GM18517 (cell line): ENCODE measurements around the gene CGA.
"Not testable (repeated sequence)": the region's sequence is repeated elsewhere in the genome, so short reads cannot be mapped to it uniquely, and the experiment has no call there.

Experiments
- ATAC-seq: cut with Tn5 transposase; IDR thresholded peaks from one replicate; pipeline ENCODE4 v1.9.1; 2021; ENCODE audit warnings: mild to moderate bottlenecking, moderate library complexity; ENCODE audit not compliant: unreplicated experiment

The CGA gene

GRCh38 chr6:87095087-87095509 is at the start of gene CGA:
CGA (minus strand) TSS chr6:87095106; CDS start chr6:87088200, 6,906 bp downstream.
- ATAC-seq, result no peak

DNA sequence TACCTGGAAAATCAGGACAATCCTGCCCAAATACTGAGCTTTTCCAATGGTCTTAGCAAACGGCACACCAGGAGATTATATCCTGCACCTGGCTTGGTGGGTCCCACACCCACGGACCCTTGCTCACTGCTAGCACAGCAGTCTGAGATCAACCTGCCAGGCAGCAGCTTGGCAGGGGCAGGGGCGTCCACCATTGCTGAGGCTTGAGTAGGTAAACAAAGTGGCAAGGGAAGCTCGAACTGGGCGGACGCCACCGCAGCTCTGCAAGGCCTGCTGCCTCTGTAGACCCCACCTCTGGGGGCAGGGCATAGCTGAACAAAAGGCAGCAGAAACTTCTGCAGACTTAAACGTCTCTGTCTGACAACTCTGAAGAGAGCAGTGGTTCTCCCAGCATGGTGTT is 45.0 kb upstream of the CGA start:
- ATAC-seq, result not testable (repeated sequence)

DNA sequence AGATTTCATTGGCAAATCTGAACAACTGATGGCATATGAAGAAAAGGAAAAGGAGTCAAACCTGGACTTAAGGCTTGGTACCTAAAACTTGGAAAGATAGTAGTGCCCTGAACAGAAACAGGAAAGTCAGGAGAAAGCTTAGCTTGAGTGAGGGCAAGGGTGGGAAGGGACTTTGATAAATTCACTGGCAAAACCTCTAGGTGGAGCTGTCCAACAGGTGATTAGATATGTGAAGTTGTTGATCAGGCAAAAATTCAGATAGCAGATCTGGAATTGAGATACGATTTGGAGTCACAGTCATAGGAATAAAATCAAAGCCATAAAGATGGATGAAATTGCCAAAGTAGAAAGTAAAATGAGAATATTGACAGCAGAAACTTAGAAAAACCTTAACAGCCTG is 44.3 kb upstream of the CGA start:
- peak; percentile 70 for ATAC-seq

DNA sequence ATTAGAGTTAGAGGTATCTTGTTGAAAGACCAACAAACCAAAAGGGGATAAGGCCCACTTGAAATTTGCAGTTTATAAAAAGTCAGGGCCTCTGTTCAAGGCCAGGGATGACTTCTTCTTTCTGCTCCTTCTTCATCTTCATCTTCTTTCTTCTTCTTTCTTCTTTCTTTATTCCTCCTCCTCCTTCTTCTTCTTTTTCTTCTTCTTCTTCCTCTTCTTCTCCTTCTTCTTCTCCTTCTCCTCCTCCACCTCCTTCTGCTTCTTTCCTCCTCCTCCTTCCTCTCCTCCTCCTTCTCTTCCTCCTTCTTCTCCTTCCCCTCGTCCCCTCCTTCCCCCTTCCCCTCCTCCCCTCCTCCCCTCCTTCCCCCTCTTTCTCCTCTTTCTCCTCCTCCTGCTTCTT is 42.1 kb upstream of the CGA start:
- no peak for ATAC-seq

GRCh38 chr6:87127737-87128136 is 32.8 kb upstream of the CGA start:
- ATAC-seq, result no peak

DNA sequence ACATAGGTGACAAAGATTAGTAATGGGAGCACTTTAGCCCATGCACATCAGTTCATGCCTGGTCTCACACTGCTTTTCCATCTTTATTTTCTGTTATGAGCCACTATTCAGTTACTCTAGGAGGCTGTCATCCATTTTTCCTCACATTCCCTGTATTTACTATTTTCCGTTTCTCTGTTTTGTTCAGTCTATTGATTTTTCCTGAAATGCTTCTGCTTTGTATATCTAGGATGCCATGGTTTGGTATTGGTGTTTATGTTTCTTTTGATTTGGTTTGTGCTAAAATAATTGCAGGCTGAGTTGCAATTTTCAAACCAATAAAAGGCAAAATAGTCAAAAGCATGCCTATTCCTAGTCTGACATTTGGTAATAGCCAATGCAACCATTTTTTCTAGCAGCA is 31.6 kb upstream of the CGA start:
- ATAC-seq, result no peak

GRCh38 chr6:87124074-87124473 is 29.2 kb upstream of the CGA start:
- ATAC-seq, result no peak

DNA sequence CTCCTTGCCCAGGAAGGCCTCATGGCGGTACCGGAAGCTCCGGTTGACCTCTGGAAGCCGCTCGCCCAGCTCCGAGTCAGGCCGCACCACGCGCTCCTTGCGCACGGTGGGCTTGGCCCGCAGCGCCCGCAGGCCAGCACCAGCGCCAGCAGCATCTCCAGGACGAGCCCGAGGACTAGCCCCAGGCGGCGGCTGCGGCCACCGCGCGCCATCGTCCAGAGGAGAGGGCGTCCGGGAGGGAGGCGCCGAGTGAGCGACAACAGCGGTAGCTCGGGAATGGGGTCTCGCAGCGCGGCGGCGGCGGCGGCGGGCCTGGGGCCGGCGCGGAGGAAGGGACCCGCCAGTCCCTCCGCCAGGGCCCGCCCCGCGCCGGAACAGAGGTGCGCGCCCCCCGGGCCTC is 27.6 kb upstream of the CGA start:
- no peak for ATAC-seq

GRCh38 chr6:87118054-87118453 is 23.1 kb upstream of the CGA start:
- no peak for ATAC-seq

DNA sequence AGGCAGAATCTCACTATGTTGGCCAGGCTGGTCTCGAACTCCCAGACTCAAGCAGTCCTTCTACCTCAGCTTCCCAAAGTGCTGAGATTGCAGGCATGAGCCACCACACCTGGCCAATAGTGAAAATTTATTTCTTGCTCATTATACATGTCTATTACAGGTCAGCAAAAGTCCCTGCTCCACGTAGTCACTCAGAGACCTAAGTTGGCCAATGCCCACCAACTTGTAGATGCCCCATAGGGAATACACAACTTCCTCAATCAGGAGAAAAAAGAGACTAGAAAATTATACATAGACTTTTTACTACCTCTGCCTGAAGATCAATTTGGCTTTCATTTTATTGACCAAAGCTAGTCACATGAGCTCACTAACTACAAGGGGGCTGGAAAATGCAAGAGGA is 22.0 kb upstream of the CGA start:
- ATAC-seq, result no peak

DNA sequence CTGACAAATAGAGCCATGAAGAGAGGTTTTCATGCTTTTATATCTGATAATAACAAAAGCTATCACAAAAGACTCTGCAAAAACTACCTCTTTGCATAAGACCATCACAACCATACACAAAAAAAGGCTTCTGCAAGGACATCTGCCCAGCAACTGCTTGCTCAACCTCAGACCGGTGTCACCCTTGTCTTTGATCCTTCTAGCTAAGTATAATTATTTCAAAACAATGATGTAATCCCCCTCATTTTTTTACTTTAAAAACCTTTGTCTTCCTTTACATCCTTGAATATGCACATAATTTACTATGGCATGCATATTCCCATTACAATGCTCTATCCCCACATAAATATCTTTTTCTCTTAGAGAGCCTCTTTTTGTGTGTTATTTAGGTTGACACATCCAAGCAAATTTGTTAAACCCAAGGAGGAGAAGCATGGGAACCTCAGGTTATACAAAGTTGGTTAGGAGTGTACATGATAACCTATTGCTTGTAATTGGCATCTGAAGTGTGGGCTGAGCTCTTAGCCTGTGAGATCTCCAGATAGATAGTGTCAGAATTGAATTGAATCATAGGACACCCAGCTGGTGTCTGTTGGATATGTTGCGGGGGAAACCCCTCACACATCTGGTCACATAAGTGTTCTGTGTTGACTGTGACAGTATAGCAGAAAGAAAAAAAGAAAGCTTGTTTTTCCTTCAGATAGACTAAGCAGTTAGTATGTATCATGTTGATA is 20.7 kb upstream of the CGA start:
- ATAC-seq, result peak; percentile 97

GRCh38 chr6:87110636-87111035 is 15.7 kb upstream of the CGA start:
- no peak for ATAC-seq

DNA sequence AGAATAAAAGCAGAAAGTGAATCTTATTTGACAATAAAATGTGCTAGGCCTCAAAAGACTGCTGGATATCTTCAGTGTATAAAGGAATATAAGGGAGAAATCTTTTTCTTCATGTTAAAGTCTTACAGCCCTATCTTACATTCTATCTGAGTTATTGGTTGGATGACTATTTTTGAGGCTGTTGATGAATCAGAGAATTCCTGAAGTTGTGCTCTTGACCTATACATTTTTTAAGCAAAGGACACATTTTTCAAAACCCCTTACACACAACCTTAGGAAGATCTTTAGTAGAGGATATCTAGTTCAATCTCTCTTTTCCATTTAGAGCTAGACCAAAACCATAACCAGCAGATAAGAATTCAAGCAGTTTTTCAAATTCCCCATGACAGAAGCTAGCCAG is 10.9 kb upstream of the CGA start:
- no peak for ATAC-seq

GRCh38 chr6:87104667-87105066 is 9.8 kb upstream of the CGA start:
- no peak for ATAC-seq

DNA sequence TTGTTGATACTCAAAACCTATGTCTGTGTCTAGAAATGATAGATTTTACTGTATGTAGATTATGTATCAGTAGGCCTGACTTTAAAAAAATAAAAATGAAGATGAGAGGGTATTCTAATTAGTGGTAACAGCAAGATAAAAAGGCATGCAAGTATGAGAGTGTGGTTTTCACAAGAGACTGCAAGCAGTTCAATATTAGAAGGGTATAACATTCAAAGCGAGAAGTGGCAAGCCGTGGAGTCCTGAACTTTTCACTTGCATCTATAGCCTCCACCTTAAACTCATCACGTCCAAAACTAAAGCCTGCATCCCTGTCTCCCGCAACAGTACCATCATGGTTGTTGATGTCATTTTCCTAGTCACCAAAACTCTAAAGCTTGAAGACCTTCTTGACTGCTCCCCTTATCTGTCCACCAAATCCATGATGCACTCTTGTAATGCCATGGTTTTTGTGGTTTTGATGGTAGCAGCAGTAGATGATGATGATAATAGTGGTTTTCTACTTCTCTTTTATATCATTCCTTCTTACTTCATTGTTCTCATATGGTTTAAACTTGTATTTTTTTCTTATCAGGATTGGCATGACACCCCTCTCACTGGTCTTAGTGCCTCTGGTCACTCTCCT is 9.2 kb upstream of the CGA start:
- ATAC-seq, result no peak

- no peak for ATAC-seq
Observed at GRCh38 chr6:87102151-87102621, 7.3 kb upstream of the CGA start.

GRCh38 chr6:87101067-87101466 is 6.2 kb upstream of the CGA start:
- no peak for ATAC-seq

GRCh38 chr6:87100216-87100615 is 5.3 kb upstream of the CGA start:
- ATAC-seq, result no peak

GRCh38 chr6:87099472-87099871 is 4.6 kb upstream of the CGA start:
- peak; percentile 86 for ATAC-seq

- no peak for ATAC-seq
Observed at GRCh38 chr6:87094576-87094975, 330 bp downstream of the CGA start.

GRCh38 chr6:87093651-87094050 is 1.3 kb downstream of the CGA start:
- ATAC-seq, result no peak

GRCh38 chr6:87093199-87093598 is 1.7 kb downstream of the CGA start:
- ATAC-seq, result no peak

DNA sequence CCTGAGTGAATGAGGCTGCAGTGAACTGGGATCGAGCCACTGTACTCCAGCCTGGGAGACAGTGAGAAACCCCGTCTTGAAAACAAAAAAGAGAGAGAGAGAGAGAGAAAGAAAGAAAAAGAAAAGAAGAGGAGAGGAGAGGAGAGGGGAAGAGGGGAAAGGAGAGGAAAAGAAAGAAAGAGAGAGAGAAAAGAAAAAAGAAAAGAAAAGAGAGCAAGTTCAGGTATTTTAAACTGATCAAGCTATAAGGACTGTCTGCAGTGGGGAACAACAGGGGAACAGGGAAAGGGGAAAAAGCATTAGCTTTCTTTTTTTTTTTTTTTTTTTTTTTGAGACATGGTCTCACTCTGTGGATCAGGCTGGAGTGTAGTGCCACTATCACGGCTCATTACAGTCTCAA is 2.5 kb downstream of the CGA start:
- no peak for ATAC-seq
